Heart left ventricle (tissue), 13 donors: ENCODE results near the gene ZSWIM4.

ENCODE experiments used
- CTCF ChIP-seq, 12 donors: fragments of 200-600 bp; sonication (generic) in 4 of 12; IDR thresholded peaks; one replicate each; pipeline versions ENCODE4 v1.5.0 to v1.8.0; 2018 to 2022; ENCODE audit warnings: antibody characterized with exemption in 12 of 12, mild to moderate bottlenecking in 5 of 12
- POLR2A ChIP-seq, 2 donors: fragments of 450-650 bp; IDR thresholded peaks; one replicate each; pipeline ENCODE4 v1.6.1; 2017; ENCODE audit warnings: antibody characterized with exemption in 2 of 2, mild to moderate bottlenecking in 2 of 2, moderate library complexity in 2 of 2
- donor health status: ischemic (EF 13 %, LVEDD 7.1; RV severe dilation, severe dysfunction).
- donor health status: DM: no; HTN: yes; CAD: no.
- donor health status: DM: no; HTN: no; CAD: no.
- donor health status: ischemic (EF 25% LVEDD 6.9; RV normal size, moderate dysfunction).
- donor health status: ischemic (EF 25% LVEDD 5.7; RV mildly dilated, moderate dysfunction).
- donor health status: ischemic (EF 35%, LVEDD 5.7; RV mildly dilated, moderate dysfunction).
- donor health status: nonischemic (EF 11% LVEDD 7.7; RV severe dilation, severe dysfunction).
- donor health status: DM: yes; HTN: yes; CAD: no.
- donor health status: PGD.
- donor health status: ischemic (EF 29% LVEDD 5.4; RV normal size, mild dysfunction).
- donor health status: nonischemic (EF 23%, LVEDD 6.1; RV moderate dilation, normal function).

GRCh38 chr19:13876834-13877233, 81.6 kb downstream of the ZSWIM4 start, which contains the start of gene NANOS3:
- TF ChIP-seq CTCF (IDR thresholded peaks at IDR 0.05) (no peak), POLR2A (IDR thresholded peaks at IDR 0.05) (no peak)
